Fibroblast of skin of right biceps (primary cell): ENCODE results near the gene ATP13A1.

Experiments used
- DNase-seq: peaks from one replicate; pipeline ENCODE4 v3.0.0-alpha.2; 2013

The ATP13A1 gene

DNA sequence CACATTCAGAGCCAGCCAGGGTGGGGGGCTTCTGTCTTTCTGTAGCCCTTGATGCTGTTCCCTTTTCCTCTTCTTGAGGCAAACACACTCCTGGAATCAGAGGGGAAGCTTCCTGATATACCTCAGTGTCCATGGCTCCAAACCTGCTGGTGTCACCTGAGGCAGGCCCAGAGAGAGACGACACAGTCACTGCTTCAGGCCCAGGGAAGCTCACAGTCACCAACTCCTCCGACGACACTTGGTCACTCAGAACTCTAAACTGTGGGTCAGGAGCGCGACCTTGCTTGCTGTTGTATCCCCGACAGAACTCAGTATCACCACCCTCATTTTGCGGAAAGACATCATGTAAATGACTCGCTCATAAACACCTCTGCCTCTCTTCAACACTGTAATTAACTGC, 1.1 kb downstream of the ATP13A1 start:
- DNase-seq, result no peak

DNA sequence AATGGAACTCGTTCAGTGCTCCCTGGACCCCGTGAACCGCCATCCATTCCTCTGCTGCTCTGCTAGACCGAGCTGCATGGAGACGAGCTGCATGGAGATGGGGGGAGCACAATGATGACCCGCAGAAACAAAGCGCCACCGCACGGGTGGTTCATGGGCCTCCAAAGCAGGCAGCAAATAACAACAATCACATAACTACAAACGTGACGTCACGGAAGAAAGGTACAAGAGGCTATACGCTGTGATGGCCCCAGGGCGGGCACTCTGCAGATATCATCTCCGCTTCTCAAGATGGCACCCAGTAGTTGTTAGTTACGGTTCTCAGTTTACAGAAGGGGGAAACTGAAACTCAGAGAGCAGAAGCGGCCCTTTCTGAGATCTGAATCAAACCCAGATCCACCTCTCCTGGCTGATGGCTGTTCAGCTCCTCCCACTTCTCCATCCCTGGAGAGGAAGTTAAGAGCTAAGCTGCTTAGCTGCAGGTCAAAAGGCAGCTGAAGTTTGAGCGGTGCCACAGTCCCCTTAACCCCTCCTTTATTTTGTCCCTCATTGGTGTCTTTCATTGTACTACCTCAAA, 1.7 kb downstream of the ATP13A1 start:
- DNase-seq, result no peak

GRCh38 chr19:19661141-19661674, 2.3 kb downstream of the ATP13A1 start:
- DNase-seq, result no peak

GRCh38 chr19:19659646-19660245, 3.7 kb downstream of the ATP13A1 start:
- DNase-seq, result no peak

DNA sequence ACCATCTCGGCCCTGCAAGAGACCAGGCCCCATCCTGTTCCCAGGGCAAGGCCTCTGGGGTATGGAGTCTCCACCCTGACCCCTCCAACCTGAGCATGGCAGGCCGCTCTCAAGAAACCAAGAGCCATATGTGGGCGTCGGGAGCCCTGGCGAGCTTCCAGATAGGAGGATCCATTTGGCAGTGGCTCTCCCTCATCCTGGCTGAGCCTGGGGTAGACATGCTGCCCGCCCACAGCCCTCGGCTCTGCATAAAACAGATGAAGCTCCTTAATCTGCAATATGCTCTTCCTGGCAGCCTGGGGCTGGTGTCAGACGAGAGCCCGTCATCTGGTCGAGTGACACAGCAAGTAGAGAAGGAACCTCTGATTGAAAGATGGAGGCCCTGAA, 6.1 kb downstream of the ATP13A1 start:
- DNase-seq, result no peak

DNA sequence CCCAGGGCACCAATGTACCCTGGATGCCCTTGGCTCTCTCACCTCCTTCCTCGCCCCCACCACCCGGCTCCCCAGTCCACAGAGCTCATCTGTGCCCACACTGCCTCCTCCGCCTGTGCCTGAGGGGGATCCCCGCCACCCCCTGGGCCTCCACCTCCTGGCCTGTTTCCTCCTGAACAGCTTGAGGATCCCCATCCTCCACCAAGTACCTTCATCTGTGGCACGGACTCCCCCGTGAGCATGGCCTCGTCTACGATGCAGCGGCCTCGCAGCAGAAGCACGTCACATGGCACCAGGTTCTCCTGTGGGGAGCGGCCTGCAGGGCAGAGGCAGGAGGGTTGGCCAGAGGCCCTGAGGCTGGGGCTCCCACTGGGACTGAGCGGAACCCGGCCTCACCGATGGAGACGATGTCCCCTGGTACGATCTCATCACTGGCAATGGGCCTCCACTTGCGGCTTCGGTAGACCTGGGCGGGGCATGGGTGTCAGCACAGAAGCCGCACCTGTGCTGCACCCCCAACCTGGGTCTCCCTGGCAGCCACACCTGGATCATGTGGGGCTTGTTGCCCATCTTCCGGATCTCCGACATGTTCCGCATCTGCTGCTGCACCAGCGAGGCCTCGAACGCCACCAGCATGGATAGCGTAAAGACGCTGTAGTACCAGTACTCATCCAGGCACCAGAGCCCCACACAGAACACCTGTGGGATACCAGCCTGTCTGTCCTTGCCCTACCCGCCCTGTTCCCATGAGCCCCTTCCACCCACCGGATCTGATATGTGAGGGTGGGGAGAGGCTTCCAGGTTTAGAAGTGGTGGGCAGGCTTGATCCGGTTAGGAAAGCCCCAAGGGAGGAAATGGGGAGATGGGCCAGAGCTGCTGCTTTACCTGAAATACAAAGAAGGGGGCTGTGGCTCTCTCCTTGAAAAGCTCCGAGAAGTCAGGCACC, 6.8 kb downstream of the ATP13A1 start:
- no peak for DNase-seq

- no peak for DNase-seq
Observed at GRCh38 chr19:19655641-19656343, 7.7 kb downstream of the ATP13A1 start.

DNA sequence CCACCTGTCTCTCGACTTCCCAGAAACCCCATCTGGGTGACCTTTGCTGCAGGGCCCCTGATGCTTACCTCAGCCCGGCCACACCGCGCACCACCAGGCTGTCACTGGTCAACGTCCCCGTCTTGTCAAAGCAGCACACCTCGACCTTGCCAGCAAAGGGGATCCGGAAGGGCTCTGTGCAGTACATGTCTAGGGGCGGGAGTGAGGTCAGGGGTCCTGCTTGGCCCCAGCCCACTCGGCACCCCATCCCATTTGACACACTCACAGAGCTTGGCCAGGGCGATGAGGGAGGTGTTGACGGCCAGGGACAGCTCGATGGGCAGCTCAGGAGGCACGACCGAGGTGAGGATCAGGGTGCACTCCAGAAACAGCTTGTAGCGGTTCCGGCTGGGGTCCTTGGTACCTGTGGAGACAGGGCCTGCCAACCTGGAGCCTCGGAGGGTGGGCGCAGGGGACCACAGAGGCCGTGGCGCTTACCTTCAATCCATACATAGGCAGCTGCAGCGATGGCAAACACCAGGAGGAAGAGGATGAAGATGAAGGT, 8.4 kb downstream of the ATP13A1 start:
- DNase-seq, result no peak

DNA sequence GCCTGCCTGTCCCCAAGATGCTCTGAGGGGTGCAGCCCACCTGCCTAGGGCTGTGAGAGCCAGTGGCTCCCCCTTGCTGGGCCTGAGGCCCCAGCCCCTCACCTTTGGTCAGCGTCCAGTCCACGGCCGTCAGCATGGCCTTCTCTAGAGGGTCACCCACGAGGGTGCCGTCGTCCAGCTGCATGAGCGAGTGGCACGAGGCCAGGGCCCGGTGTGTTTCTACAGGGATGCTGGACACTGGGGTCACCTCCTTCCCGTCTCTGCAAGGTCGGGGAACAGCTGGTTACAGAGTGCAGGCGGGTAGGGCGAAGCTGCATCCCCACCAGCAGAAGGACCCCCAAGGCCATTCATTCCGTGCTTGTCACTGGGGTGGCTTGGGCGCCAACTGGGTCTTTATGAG, 9.0 kb downstream of the ATP13A1 start:
- no peak for DNase-seq

GRCh38 chr19:19653597-19654147, 9.8 kb downstream of the ATP13A1 start:
- no peak for DNase-seq

GRCh38 chr19:19652482-19653295, 10.8 kb downstream of the ATP13A1 start:
- no peak for DNase-seq

DNA sequence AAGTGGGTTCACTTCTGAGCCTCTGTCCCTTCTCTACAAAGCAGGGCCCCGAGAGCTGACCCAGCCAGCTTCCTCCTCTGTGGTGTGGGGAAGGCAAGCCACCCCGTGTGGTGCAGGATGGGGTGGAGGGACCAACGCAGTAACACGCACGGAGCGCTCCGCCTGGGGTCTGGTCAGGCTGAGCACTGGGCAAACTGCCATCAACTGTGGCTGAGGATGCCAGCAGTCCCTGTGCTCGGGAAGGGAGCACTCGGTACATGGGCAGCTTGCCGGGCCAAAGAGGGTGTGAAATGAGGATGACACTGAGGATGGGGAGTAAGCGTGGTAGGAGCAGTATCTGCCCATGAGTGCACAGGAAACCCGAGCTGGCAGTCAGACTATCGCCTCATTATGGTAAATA, 12.4 kb downstream of the ATP13A1 start:
- no peak for DNase-seq

DNA sequence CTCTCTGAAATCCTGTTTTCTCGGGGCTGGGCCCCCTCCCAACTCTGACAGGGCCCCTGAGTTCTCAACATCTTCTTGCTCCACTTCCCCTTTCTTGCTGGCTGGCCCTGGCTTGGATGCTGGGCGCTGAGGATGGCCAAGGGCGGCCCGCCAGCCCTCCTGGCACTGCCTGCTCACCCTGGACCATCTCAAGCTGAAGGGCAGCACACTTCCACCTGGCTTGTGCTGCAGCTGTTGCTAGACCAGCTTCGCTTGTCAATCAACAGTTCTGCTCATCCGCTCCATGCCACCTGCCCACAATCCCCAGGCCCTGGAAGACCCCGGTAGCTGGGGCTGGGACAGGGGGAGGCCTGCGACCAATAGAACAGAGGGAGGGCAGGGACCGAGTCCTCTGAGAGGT, 13.1 kb downstream of the ATP13A1 start:
- no peak for DNase-seq

DNA sequence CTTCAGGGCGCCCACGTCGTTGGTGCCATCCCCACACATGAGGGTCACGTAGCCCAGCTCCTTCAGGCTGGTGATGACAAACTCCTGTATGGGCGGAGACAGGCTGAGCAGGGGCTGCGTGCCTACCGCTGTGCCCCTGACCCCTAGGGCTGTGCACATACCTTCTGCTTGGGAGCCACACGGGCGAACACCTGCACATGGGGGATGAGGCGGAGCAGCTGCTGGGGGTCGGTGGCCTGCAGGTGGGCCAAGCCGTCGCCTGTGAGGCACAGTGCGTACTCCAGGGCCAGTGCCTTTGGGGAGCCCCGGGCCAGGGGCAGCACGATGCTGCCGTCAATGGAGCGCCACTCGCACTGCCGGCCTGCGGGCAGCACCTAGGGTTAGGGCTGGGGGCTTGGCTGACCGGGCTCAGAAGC, 13.9 kb downstream of the ATP13A1 start:
- no peak for DNase-seq

GRCh38 chr19:19649155-19649554, 14.3 kb downstream of the ATP13A1 start:
- no peak for DNase-seq

GRCh38 chr19:19647037-19647835, 16.2 kb downstream of the ATP13A1 start:
- no peak for DNase-seq

GRCh38 chr19:19645233-19645870, 18.1 kb downstream of the ATP13A1 start:
- DNase-seq, result no peak

- no peak for DNase-seq
Observed at GRCh38 chr19:19644054-19644388, 19.5 kb downstream of the ATP13A1 start.

GRCh38 chr19:19643158-19644053, 20.1 kb downstream of the ATP13A1 start, which contains the start of gene GMIP:
GMIP (minus strand) TSS chr19:19643657; CDS start chr19:19643529, 128 bp downstream.
- DNase-seq, result peak; percentile 50
